Fibroblast of lung (primary cell): ENCODE data around the gene FAM234B.

Experiments used
- EZH2 ChIP-seq: IDR thresholded peaks from 2 replicates; pipeline ENCODE4 v1.5.1; 2012; ENCODE audit warnings: low read length, control low read depth, mild to moderate bottlenecking; ENCODE audit errors: missing control alignments
- TF ChIP-seq, protein P1 (sequence below), 2 donors: IDR thresholded peaks in 1 of 2; conservative IDR thresholded peaks in 1 of 2; 1 replicate in 1 of 2; 2 replicates in 1 of 2; pipeline ENCODE4 v1.5.1; 2011 to 2012; ENCODE audit warnings: low read length in 2 of 2, control low read depth in 1 of 2, inconsistent platforms in 1 of 2, low read depth in 1 of 2, mild to moderate bottlenecking in 1 of 2

DNA sequence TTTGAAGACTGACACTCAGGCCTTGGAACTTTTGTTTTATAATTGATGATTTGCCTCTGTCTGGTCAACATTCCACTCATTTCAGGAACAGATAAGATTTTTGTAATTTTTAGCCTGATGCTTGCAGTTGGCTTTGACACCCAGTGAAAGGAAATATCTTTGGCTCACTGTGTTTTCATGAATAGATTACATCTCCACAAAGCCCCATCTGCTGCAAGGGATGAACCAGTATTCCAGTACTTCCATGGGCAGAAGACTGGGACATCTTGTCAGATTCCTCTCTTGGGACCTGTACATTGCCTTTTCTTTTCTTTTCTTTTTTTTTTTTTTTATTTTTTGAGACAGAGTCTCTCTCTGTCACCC, 30.9 kb downstream of the FAM234B start:
- TF ChIP-seq, protein P1, sequence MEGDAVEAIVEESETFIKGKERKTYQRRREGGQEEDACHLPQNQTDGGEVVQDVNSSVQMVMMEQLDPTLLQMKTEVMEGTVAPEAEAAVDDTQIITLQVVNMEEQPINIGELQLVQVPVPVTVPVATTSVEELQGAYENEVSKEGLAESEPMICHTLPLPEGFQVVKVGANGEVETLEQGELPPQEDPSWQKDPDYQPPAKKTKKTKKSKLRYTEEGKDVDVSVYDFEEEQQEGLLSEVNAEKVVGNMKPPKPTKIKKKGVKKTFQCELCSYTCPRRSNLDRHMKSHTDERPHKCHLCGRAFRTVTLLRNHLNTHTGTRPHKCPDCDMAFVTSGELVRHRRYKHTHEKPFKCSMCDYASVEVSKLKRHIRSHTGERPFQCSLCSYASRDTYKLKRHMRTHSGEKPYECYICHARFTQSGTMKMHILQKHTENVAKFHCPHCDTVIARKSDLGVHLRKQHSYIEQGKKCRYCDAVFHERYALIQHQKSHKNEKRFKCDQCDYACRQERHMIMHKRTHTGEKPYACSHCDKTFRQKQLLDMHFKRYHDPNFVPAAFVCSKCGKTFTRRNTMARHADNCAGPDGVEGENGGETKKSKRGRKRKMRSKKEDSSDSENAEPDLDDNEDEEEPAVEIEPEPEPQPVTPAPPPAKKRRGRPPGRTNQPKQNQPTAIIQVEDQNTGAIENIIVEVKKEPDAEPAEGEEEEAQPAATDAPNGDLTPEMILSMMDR (conservative IDR thresholded peaks at IDR 0.05 in 1 of 2, IDR thresholded peaks at IDR 0.05 in 1 of 2; ENCODE audit: low read depth in 1 of 2, low read length in 2 of 2): no peak
- TF ChIP-seq EZH2: no peak
